Measurements from ENCODE around the gene PARD3B. TPM values are rescaled to one million over a fixed set of nuclear protein-coding genes. Genes with fewer than 3 reads are reported as not detected.

The PARD3B gene
- polyA plus RNA-seq, 3 donors: not detected

DNA sequence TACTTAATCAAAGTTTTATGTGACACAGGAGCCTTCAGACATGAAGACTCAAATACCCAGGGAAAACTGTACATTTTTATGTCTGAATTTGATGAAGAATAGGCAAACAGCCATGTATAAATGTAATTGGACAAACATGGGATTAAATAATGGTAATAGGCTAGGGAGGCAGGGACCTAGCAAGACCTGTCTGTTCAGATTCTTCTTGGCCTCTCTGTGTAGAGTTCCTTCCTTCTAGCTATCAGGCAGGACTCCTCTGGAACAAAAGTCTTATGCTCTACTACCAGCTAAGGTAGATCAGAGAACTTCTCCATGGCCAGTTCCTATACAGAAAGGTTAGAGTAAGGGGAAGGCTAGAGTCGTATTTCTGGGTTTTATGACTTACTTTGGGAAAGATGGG lies 9.5 kb upstream of the PARD3B start:
- intact Hi-C loops (cut with micrococcal nuclease): no loop called here
- Mint-ChIP-seq H3K36me3 (no peaks in the 10 kb centered on the region), H3K4me1 (no peaks in the 10 kb centered on the region), H3K27me3 (ENCODE audit: low read depth in 3 of 3) (no peaks in the 10 kb centered on the region), H3K9me3 (peaks cover 0 to 6% (median 2%) of the 10 kb centered on the region in 7 donors), H3K4me3 (no peak overlapping the region), H3K27ac (no peak overlapping the region)
- Histone ChIP-seq H3K9ac (ENCODE audit: insufficient read depth, low read length, poor library complexity, severe bottlenecking) (no peak overlapping the region), H3K4me1 (ENCODE audit: control insufficient read depth in 1 of 2, insufficient read depth in 2 of 2, low read length in 2 of 2) (no peaks in the 10 kb centered on the region), H2AFZ (ENCODE audit: insufficient read depth, low read depth, low read length, poor library complexity, severe bottlenecking) (no peak overlapping the region), H3K4me2 (replicated peaks; ENCODE audit: extremely low read depth, low read length, poor library complexity, severe bottlenecking) (no peak overlapping the region), H4K20me1 (ENCODE audit: insufficient read depth, low read length) (no peaks in the 10 kb centered on the region), H3K27ac (ENCODE audit: low read depth in 1 of 2, low read length in 2 of 2) (no peak overlapping the region), H3K4me3 (replicated peaks in 1 of 3; ENCODE audit: low read depth in 2 of 3, low read length in 3 of 3) (no peak overlapping the region), H3K9me3 (replicated peaks in 1 of 2; ENCODE audit: control insufficient read depth in 1 of 2, insufficient read depth in 1 of 2, low read length in 2 of 2) (no peaks in the 10 kb centered on the region), H3K36me3 (replicated peaks in 1 of 2; ENCODE audit: control insufficient read depth in 1 of 2, insufficient read depth in 2 of 2, low read length in 2 of 2) (no peaks in the 10 kb centered on the region), H3K27me3 (ENCODE audit: control insufficient read depth in 2 of 2, insufficient read depth in 2 of 2, low read length in 2 of 2) (no peaks in the 10 kb centered on the region), H3K79me2 (ENCODE audit: insufficient read depth, low read length) (no peaks in the 10 kb centered on the region)
- no peak for DNase-seq
- WGBS (ENCODE audit: insufficient coverage): no CpG with 5 or more reads among the region's 1 CpG
- TF ChIP-seq, protein P1, sequence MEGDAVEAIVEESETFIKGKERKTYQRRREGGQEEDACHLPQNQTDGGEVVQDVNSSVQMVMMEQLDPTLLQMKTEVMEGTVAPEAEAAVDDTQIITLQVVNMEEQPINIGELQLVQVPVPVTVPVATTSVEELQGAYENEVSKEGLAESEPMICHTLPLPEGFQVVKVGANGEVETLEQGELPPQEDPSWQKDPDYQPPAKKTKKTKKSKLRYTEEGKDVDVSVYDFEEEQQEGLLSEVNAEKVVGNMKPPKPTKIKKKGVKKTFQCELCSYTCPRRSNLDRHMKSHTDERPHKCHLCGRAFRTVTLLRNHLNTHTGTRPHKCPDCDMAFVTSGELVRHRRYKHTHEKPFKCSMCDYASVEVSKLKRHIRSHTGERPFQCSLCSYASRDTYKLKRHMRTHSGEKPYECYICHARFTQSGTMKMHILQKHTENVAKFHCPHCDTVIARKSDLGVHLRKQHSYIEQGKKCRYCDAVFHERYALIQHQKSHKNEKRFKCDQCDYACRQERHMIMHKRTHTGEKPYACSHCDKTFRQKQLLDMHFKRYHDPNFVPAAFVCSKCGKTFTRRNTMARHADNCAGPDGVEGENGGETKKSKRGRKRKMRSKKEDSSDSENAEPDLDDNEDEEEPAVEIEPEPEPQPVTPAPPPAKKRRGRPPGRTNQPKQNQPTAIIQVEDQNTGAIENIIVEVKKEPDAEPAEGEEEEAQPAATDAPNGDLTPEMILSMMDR (IDR thresholded peaks at IDR 0.05): no peak

DNA sequence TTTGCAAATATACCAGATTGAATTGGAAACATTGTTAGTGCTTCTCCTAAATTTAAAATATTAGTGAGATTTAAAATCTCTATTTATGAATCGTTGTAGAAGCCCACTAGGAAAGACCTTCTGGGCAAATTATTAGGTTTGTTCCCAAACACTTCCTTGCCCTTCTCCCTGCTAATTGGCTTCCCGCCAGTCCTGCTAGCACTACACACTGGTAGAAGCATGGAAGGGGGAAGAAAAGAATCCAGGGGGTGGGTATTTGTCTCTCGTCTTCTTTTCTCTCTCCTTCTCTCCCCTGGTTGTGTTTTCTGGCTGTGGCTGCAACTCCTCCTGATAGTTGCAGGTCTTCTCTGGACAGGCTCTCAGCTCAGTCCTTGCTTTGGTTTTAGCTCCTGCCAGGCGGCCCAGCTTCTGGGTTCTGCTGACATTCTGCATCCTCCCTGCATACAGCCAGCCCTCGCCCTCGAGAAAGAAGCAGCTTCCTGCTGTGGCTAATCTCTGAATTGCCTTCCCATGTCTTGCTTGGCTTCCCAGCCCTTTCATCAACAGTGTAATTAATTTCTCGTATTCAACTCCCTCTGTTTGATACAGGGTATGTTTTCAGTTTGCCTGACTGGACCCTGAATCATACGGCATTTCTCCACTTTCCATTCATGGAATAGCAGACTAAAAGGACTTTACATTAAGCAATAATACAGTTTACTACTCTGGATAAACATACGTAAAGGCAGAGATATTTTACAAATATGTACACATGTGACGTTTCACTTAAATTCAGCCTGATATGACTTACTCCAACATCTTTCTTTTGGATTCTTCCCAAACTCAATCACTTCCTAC lies 6.9 kb upstream of the PARD3B start:
- H2AFZ ChIP-seq (ENCODE audit: insufficient read depth, low read depth, low read length, poor library complexity, severe bottlenecking): no peak overlapping the region
- no peak overlapping the region for H3K4me3 ChIP-seq (replicated peaks in 1 of 3; ENCODE audit: low read depth in 2 of 3, low read length in 3 of 3)
- peaks cover 0 to 3% of the 10 kb centered on the region in 2 donors for H3K27me3 ChIP-seq (ENCODE audit: control insufficient read depth in 2 of 2, insufficient read depth in 2 of 2, low read length in 2 of 2)
- H3K9me3 Mint-ChIP-seq: peaks cover 0 to 3% (median 0%) of the 10 kb centered on the region in 7 donors
- H3K4me3 Mint-ChIP-seq: no peak overlapping the region
- H3K4me2 ChIP-seq (replicated peaks; ENCODE audit: extremely low read depth, low read length, poor library complexity, severe bottlenecking): no peak overlapping the region
- no peak overlapping the region for H3K27ac ChIP-seq (ENCODE audit: low read depth in 1 of 2, low read length in 2 of 2)
- 46% methylated on average over 3 of the region's 10 CpGs for WGBS (ENCODE audit: insufficient coverage)
- H3K36me3 ChIP-seq (replicated peaks in 1 of 2; ENCODE audit: control insufficient read depth in 1 of 2, insufficient read depth in 2 of 2, low read length in 2 of 2): no peaks in the 10 kb centered on the region
- no peaks in the 10 kb centered on the region for H3K36me3 Mint-ChIP-seq
- no peaks in the 10 kb centered on the region for H3K9me3 ChIP-seq (replicated peaks in 1 of 2; ENCODE audit: control insufficient read depth in 1 of 2, insufficient read depth in 1 of 2, low read length in 2 of 2)
- no peaks in the 10 kb centered on the region for H4K20me1 ChIP-seq (ENCODE audit: insufficient read depth, low read length)
- H3K4me1 ChIP-seq (ENCODE audit: control insufficient read depth in 1 of 2, insufficient read depth in 2 of 2, low read length in 2 of 2): no peaks in the 10 kb centered on the region
- intact Hi-C loops (cut with micrococcal nuclease): no loop called here
- H3K27ac Mint-ChIP-seq: no peak overlapping the region
- TF ChIP-seq, protein P1 (IDR thresholded peaks at IDR 0.05): no peak
- no peaks in the 10 kb centered on the region for H3K4me1 Mint-ChIP-seq
- DNase-seq: no peak
- peaks cover 2 to 6% (median 5%) of the 10 kb centered on the region in 3 donors for H3K27me3 Mint-ChIP-seq (ENCODE audit: low read depth in 3 of 3)
- no peak overlapping the region for H3K9ac ChIP-seq (ENCODE audit: insufficient read depth, low read length, poor library complexity, severe bottlenecking)
- H3K79me2 ChIP-seq (ENCODE audit: insufficient read depth, low read length): no peaks in the 10 kb centered on the region

Measured in CD14-positive monocyte (primary cell).